DOHH2 (cell line): Measurements from ENCODE around the gene COX18.

ENCODE experiments used
- EZH2phosphoT487 ChIP-seq: fragments of 200-600 bp; sonication (generic); IDR thresholded peaks from 2 replicates; pipeline ENCODE4 v1.6.1; 2017; ENCODE audit warnings: borderline replicate concordance, mild to moderate bottlenecking, antibody characterized with exemption, low read length, moderate library complexity, mixed read lengths
- TF ChIP-seq, protein P1 (sequence below): fragments of 200-600 bp; sonication (generic); IDR thresholded peaks from one replicate; pipeline ENCODE4 v1.5.1; 2014; ENCODE audit warnings: antibody characterized with exemption, mild to moderate bottlenecking, low read depth, low read length; ENCODE audit not compliant: poor library complexity, severe bottlenecking

DNA sequence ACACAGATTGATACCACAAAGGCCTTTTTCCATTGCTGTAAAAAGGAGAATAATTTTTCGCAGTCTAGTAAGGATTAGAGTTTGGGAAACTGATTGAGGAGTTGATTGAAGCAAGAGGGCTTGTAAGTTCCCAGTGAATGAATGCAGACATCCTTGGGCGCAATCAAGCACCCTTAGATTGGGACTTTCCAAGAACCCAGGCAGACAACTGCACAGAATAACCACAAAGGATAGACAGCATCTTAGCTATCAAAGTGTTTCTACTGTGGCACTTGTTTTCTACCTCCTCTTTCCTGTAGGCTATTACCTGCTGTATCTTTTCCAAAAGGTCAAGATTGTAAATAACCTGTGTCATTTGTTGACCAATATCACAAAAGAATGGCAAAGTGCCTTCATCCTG lies 2.6 kb downstream of the COX18 start:
- TF ChIP-seq, protein P1, sequence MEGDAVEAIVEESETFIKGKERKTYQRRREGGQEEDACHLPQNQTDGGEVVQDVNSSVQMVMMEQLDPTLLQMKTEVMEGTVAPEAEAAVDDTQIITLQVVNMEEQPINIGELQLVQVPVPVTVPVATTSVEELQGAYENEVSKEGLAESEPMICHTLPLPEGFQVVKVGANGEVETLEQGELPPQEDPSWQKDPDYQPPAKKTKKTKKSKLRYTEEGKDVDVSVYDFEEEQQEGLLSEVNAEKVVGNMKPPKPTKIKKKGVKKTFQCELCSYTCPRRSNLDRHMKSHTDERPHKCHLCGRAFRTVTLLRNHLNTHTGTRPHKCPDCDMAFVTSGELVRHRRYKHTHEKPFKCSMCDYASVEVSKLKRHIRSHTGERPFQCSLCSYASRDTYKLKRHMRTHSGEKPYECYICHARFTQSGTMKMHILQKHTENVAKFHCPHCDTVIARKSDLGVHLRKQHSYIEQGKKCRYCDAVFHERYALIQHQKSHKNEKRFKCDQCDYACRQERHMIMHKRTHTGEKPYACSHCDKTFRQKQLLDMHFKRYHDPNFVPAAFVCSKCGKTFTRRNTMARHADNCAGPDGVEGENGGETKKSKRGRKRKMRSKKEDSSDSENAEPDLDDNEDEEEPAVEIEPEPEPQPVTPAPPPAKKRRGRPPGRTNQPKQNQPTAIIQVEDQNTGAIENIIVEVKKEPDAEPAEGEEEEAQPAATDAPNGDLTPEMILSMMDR, result no peak
- TF ChIP-seq EZH2phosphoT487, result no peak
